Left colon (tissue), 2 donors: Measurements from ENCODE around the gene RNF169. TPM values are rescaled to one million over a fixed set of nuclear protein-coding genes. Genes with fewer than 3 reads are reported as not detected.
"Not testable (repeated sequence)": the region's sequence is repeated elsewhere in the genome, so short reads cannot be mapped to it uniquely, and the experiment has no call there.

ENCODE experiments used
- ATAC-seq: fragments of 200-7000 bp; cut with Tn5 transposase; one replicate; pipeline ENCODE4 v1.9.1; 2020; ENCODE audit warnings: mild to moderate bottlenecking, moderate library complexity
- DNase-seq, 2 donors: peaks; one replicate each; pipeline ENCODE4 v3.0.0-alpha.2; 2020
- intact Hi-C, 2 donors: fragments of 100-400 bp; cut with DNase I in 1 of 2; cut with micrococcal nuclease in 1 of 2; formaldehyde crosslinking; loops; one replicate each; pipeline versions ENCODE4 v1.11.2 to v1.14.0; 2022; cut with DNase I, micrococcal nuclease
- total RNA-seq, 2 donors: library from RNA; stranded (reverse); fragmentation: NEBNext Ultra II Directional; extraction: Animal tissue kit (Norgen Biotek cat#: 25700); gene quantifications; one replicate each; pipeline ENCODE4 v1.2.1, GENCODE V29; 2021
- donor health status: DM: no; HTN: no; CAD: no.
- donor health status: DM: yes; HTN: yes; CAD: no.

Gene RNF169
- total RNA-seq, 2 donors from 2014 or later = 11.2 to 12.6 TPM

GRCh38 chr11:74725701-74726100, 22.9 kb upstream of the RNF169 start:
- ATAC-seq = no peak
- intact Hi-C loops = loop anchor here in 1 of 2 donors (5.0 kb wide), 1 partner anchor 108 kb away; no protein-coding TSS in a partner anchor
- DNase-seq = no peak

- ATAC-seq (peak; percentile 98), DNase-seq (peak; percentile 70 to 72)
- intact Hi-C loops = loop anchor here in 1 of 2 donors (5.0 kb wide), 1 partner anchor 109 kb away; no protein-coding TSS in a partner anchor
Observed at GRCh38 chr11:74726547-74727182, 22.0 kb upstream of the RNF169 start.

GRCh38 chr11:74729397-74729796, 19.3 kb upstream of the RNF169 start:
- ATAC-seq (no peak), DNase-seq (no peak)
- intact Hi-C loops = loop anchor here in 1 of 2 donors (5.0 kb wide), 1 partner anchor 112 kb away; no protein-coding TSS in a partner anchor

- intact Hi-C loops = no loop called here
- ATAC-seq = no peak
- DNase-seq = no peak
Observed at GRCh38 chr11:74730571-74731260, 17.9 kb upstream of the RNF169 start.

GRCh38 chr11:74731301-74732094, 17.2 kb upstream of the RNF169 start, which contains the start of gene CHRDL2:
CHRDL2 (minus strand) TSS chr11:74731426; CDS start chr11:74730888, 538 bp downstream.
- ATAC-seq (no peak), DNase-seq (no peak)
- intact Hi-C loops = no loop called here

- intact Hi-C loops = no loop called here
- DNase-seq (no peak), ATAC-seq (no peak)
Observed at GRCh38 chr11:74734559-74734925, 14.1 kb upstream of the RNF169 start.

- no peak for ATAC-seq
- DNase-seq = no peak
- intact Hi-C loops = no loop called here
Observed at GRCh38 chr11:74735365-74735928, 13.2 kb upstream of the RNF169 start.

GRCh38 chr11:74736031-74736430, 12.6 kb upstream of the RNF169 start:
- DNase-seq (no peak), ATAC-seq (no peak)
- intact Hi-C loops = no loop called here

- ATAC-seq = peak; percentile 92
- intact Hi-C loops = loop anchor here in 1 of 2 donors (10.0 kb wide), 2 partner anchors 275 to 345 kb away; partner anchors contain the start of genes KCNE3 and PGM2L1
- DNase-seq = peak in 1 of 2 donors; percentile 40
Observed at GRCh38 chr11:74739546-74740270, 8.9 kb upstream of the RNF169 start.

GRCh38 chr11:74742070-74742469, 6.6 kb upstream of the RNF169 start:
- DNase-seq = no peak
- no peak for ATAC-seq

GRCh38 chr11:74743640-74744039, 5.0 kb upstream of the RNF169 start:
- intact Hi-C loops = loop anchor here in 1 of 2 donors (10.0 kb wide), 2 partner anchors 279 to 349 kb away; partner anchors contain the start of genes KCNE3 and PGM2L1
- no peak for ATAC-seq
- no peak for DNase-seq

More at GRCh38 chr11:74742070-74742469, 6.6 kb upstream of the RNF169 start:
- intact Hi-C loops = loop anchor here in 1 of 2 donors (10.0 kb wide), 2 partner anchors 277 to 347 kb away; partner anchors contain the start of genes KCNE3 and PGM2L1

- ATAC-seq (no peak), DNase-seq (no peak)
- intact Hi-C loops = loop anchor here in 1 of 2 donors (10.0 kb wide), 2 partner anchors 279 to 349 kb away; partner anchors contain the start of genes KCNE3 and PGM2L1
Observed at GRCh38 chr11:74744277-74744676, 4.4 kb upstream of the RNF169 start.

GRCh38 chr11:74746868-74747267, 1.8 kb upstream of the RNF169 start:
- ATAC-seq (no peak), DNase-seq (no peak)
- intact Hi-C loops = loop anchor here in 1 of 2 donors (10.0 kb wide), 2 partner anchors 282 to 352 kb away; partner anchors contain the start of genes KCNE3 and PGM2L1

GRCh38 chr11:74749127-74749964, 697 bp downstream of the RNF169 start:
- ATAC-seq (peak; percentile 75), DNase-seq (peak in 1 of 2 donors; percentile 60)
- intact Hi-C loops = loop anchor here in 1 of 2 donors (10.0 kb wide), 2 partner anchors 285 to 355 kb away; partner anchors contain the start of genes KCNE3 and PGM2L1

- ATAC-seq (peak; percentile 21), DNase-seq (no peak)
- intact Hi-C loops = loop anchor here in 1 of 2 donors (10.0 kb wide), 2 partner anchors 285 to 355 kb away; partner anchors contain the start of genes KCNE3 and PGM2L1
Observed at GRCh38 chr11:74749965-74750296, 1.3 kb downstream of the RNF169 start.

GRCh38 chr11:74750598-74750997, 1.9 kb downstream of the RNF169 start:
- intact Hi-C loops, ATAC-seq, DNase-seq: not testable (repeated sequence)

GRCh38 chr11:74751303-74751702, 2.7 kb downstream of the RNF169 start:
- intact Hi-C loops = no loop called here
- ATAC-seq (no peak), DNase-seq (no peak)
